Myocyte (in vitro differentiated cells): Measurements from ENCODE around the gene ABCD3. TPM values are rescaled to one million over a fixed set of nuclear protein-coding genes. Genes with fewer than 3 reads are reported as not detected.
A peak's percentile ranks its signal among the peaks of the same experiment; 100 is the strongest.

Experiments
- DNase-seq: peaks from one replicate; pipeline ENCODE4 v3.0.0-alpha.2; 2012; ENCODE audit warnings: low read depth
- total RNA-seq: library from RNA; depleted of rRNA; stranded (reverse); fragments of >200 nt; gene quantifications from 2 replicates; pipeline ENCODE4 v1.2.3, GENCODE V29; 2014

Gene ABCD3
- total RNA-seq, 1 donor from 2014 or later = 43.2 TPM

DNA sequence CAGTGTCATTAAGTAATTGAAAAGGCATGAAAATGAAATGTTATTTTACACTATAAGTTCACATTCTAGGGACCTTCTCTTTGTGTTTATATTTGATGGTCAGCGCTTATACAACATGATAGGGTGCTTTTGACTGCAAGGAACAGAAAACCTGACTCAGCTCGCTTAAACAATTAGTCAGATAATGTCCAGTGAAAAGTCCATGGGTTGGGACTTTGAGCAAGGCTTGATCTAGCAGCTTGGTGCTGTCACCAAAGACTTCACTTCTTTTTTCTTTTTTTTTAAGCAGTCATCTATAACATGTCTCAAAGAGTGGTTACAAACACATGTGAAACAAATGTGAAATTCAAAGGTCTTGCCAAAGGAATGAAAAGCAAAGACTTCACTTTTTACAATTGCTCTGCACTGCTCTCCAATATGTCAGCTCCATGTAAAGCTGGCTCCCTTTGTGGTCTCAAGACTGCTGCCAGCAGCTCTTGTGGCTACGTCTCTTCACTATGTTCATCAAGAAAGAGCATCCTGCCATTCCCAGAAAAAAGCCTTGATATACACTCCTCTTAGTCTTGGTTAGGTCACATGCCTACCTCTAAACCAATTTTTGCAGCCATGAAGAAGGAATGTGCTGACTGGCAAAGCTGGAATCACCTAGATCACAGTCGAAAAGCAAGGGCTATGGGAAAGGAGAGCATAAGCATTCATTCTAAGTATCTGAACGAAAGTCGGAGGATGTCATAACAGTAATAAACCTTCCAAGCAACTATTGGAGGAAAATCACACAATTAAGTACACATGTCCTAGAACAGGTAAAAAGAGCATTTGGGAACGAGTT lies 108.2 kb downstream of the ABCD3 start:
- no peak for DNase-seq

- DNase-seq = peak; percentile 29
Observed at GRCh38 chr1:94527447-94528031, 109.3 kb downstream of the ABCD3 start.

DNA sequence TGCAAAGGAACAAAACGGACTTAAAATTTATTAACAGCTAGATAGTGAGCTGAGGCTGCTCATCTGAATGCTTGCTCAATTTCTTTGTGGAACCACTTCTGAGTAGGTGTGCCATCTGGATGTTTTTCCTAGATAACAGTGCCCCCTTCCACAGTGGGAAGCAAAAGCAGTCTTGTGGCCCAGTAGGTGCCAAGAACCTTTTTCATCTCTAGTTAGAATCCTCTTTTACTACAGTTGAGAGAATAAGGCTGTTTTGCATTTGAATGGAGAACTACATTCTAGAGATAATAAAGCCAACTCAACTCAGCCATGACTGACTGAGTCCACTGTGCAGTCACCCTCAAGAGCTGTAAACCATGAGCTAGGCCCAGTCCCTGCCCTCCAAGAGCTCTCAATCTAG lies 110.1 kb downstream of the ABCD3 start:
- DNase-seq = no peak

DNA sequence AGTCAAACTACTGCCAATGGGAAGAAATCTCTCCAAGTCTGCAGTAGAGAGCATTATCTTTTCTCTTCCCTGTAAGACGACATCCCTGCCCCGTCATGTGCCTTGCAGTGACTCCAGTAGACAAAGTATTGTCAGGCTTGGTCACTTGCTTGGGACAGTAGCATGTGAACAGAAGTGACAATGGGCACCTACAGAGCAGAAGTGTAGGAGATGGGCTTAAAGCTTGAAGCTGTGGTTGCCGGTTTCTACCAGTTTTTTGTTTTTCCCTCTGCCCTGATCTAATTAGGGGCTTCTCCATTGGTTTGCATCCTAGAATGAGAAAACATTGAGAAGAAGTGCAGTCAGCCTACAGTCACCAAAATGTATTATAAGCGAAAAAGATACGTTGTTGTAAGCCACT lies 110.6 kb downstream of the ABCD3 start:
- no peak for DNase-seq

GRCh38 chr1:94529416-94529815 lies 111.2 kb downstream of the ABCD3 start:
- DNase-seq = no peak

GRCh38 chr1:94530373-94530878 lies 112.2 kb downstream of the ABCD3 start:
- DNase-seq = no peak

- DNase-seq = no peak
Observed at GRCh38 chr1:94531664-94532063, 113.5 kb downstream of the ABCD3 start.

- peak; percentile 22 for DNase-seq
Observed at GRCh38 chr1:94532077-94532476, 113.9 kb downstream of the ABCD3 start.

GRCh38 chr1:94535095-94535494 lies 116.9 kb downstream of the ABCD3 start:
- no peak for DNase-seq

DNA sequence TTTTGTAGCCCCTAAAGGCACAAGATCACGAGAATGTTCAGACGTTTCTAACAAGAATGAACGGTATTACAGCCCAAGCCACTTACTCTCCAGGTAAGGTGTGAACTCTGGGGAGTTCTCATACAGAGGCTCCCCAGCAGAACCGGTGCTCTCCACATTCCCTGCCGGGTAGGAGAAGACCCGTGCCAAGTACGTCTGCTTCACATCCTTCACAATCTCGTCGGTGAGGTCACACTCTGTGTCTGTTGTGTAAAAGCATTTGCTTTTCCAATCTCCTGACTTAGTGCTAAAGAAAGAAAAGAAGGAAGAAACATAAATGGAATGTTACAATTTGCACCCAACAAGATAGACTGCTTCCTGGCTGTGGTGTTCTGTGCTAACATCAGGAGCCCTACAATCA lies 117.7 kb downstream of the ABCD3 start:
- DNase-seq = no peak

GRCh38 chr1:94537254-94537653 lies 119.1 kb downstream of the ABCD3 start:
- no peak for DNase-seq

DNA sequence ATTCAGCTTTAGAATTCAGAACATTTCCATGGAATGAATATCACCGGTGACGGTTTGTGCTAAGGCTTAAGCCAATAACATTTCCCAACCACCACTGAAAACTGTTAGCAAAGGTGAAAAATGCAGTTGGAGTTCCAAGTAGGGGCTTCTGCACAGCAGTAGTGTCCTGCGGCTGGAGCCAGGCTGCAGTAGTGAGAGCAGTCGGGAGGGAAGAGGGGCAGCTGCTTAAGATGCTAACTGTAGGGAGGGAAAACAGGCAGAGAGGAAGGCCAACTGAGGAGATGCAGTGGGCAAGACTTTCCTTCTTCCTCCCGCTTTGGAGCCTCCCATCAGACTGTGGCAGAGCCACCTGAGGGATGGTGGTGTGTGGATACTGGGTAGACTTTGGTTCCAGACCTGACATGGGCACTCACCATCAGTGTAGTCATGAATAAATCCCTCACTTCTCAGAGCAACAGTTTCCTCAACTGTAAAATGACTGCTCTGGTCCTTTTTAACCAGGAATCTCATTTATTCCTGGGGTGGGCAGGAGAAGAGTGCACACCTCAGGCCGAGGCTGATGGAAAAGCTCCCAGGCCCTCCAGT lies 120.1 kb downstream of the ABCD3 start:
- no peak for DNase-seq

DNA sequence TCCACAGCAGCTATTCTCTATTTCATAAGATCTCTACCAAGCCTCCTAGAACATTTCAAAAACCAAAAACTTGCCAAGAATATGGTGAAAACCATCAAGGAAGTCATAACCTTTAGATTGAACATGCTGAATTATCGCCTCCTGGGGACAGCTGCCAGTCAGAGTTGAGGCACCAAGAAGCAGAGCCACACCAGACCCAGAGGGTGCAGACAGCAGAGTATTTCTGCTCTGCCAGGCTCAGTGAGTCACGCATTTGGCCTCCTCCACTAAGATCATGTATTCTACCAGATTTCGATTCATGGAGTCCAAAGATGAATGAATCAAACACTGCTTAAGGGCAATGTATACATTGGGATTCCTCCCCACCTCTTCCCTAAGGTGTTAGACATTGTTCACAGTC lies 121.3 kb downstream of the ABCD3 start:
- no peak for DNase-seq

DNA sequence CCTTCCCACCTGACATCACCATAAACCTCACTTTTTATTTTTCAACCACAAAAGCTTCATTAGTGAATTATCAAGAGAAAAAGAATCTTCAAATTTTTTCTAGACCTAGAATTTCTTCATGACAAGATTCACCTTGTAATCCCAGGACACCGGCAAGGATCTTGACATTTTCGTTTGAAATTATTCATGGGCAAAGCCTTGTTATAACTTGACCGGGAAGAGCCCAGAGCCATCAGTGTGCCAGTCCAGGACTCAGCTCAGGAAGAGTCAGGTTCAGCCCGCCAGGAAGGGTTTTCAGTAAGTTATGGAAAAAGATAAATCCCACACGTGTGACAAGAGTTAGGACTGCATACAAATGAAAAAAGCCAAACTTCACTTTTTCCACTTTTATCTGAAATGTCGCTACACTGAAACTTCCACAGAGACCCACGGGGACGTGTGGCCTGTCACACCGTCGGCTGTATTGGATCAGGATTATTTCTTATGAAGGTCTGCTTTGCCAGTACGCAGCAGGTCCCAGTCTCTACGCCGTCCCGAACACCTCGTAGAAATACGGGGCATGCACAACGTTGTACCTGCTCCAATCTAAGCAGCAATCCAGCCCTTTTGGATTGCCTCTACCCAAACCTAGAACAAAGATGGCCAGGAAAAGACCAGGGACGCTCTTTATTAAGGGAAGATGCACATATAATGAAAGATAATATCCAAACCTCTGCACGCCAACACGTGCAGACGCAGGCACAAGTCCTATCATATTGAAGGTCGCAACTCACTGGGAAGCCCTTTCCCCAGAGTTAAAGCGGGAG lies 122.5 kb downstream of the ABCD3 start:
- DNase-seq = no peak

- peak; percentile 87 for DNase-seq
Observed at GRCh38 chr1:94541246-94542087, 123.3 kb downstream of the ABCD3 start, which contains the start of gene F3. Gene F3 (minus strand): TSS chr1:94541759. CDS start chr1:94541636, 123 bp downstream.

GRCh38 chr1:94542088-94542870 lies 124.1 kb downstream of the ABCD3 start:
- DNase-seq = peak; percentile 76

- no peak for DNase-seq
Observed at GRCh38 chr1:94543001-94543400, 124.8 kb downstream of the ABCD3 start.

DNA sequence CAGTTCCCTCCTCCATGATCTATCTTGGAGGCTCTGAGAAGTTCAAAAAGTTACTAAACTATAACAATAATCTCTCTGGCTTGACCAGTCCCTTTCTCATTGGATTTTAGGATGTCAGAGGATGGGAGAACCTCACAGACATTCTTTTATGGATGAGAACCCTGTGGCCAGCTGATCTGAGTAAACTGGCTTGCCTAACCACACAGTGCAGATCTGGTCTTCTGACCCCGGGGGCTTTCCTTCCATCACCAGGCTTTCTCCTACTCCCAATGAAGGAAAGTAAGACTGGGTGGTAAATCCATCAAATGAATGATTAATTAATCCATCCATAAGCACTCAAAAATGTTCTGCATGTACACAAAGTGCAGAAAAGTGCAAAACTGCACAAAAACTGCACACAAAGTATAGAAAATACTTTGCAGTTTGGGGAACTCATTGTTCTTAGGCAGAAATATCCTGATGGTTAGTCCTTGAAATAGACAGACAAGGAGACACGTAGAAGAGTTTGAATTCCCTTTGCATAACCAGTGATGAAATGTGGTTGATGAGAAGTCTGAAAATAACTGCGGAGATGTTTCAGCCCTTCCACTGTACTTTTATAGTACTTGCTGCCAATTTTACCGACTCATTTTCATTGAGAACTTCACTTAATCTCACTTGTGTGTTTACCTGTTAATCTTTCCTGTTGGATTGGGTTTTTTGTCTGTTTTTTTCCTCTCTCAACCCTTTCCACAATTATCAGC lies 125.9 kb downstream of the ABCD3 start:
- DNase-seq = peak; percentile 47
